HEK293T (cell line): Measurements from ENCODE around the gene GDF10.

Source experiments
- BHLHE40 ChIP-seq: fragments of 450-650 bp; IDR thresholded peaks from 2 replicates; pipeline ENCODE4 v1.6.1; 2016; ENCODE audit warnings: mild to moderate bottlenecking, moderate library complexity, borderline replicate concordance
- LEF1 ChIP-seq: fragments of 450-650 bp; IDR thresholded peaks from 2 replicates; pipeline ENCODE4 v1.6.1; 2017; ENCODE audit warnings: mild to moderate bottlenecking, borderline replicate concordance
- SP1 ChIP-seq: fragments of 450-650 bp; IDR thresholded peaks from 2 replicates; pipeline ENCODE4 v1.6.1; 2017
- TARDBP ChIP-seq: fragments of 450-650 bp; IDR thresholded peaks from 2 replicates; pipeline ENCODE4 v1.6.1; 2016
- ZNF384 ChIP-seq: fragments of 450-650 bp; IDR thresholded peaks from 2 replicates; pipeline ENCODE4 v1.6.1; 2016
- TF ChIP-seq, protein P1 (sequence below): fragments of 450-650 bp; IDR thresholded peaks from 2 replicates; pipeline ENCODE4 v1.6.1; 2016

DNA sequence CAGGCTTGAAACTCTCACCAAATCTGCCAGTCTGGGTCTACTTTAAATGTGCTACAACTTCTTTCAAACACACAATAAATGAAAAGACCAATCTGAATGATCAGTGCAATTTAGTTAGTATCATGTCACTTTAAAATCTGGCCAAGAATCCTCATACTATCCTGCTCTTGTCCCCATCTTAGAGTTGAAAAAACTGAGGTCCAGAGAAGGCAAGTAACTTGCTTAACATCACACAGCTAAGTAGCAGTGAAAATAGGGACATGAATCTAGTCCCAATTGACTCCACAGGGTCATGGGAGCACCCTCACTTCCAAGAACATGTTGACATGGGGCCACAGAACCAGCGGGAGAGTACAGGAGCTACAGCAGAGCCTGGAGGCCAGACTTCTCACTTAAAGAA is 3.1 kb upstream of the GDF10 start:
- TF ChIP-seq LEF1 (no peak), SP1 (no peak), TARDBP (no peak), BHLHE40 (no peak), ZNF384 (no peak)
- TF ChIP-seq, protein P1, sequence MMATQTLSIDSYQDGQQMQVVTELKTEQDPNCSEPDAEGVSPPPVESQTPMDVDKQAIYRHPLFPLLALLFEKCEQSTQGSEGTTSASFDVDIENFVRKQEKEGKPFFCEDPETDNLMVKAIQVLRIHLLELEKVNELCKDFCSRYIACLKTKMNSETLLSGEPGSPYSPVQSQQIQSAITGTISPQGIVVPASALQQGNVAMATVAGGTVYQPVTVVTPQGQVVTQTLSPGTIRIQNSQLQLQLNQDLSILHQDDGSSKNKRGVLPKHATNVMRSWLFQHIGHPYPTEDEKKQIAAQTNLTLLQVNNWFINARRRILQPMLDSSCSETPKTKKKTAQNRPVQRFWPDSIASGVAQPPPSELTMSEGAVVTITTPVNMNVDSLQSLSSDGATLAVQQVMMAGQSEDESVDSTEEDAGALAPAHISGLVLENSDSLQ, result no peak
